Transverse colon (tissue), 3 donors: Measurements from ENCODE around the gene C17orf100.

Experiments used
- CTCF ChIP-seq, 5 experiments: fragments of 200-600 bp in 3 of 5; fragments of 450-650 bp in 2 of 5; sonication (generic) in 3 of 5; IDR thresholded peaks; 1 replicate in 2 of 5; 2 replicates in 3 of 5; pipeline ENCODE4 v1.5.1; 2016 to 2017; ENCODE audit warnings: antibody characterized with exemption in 5 of 5, inconsistent platforms in 3 of 5, mild to moderate bottlenecking in 2 of 5, moderate library complexity in 1 of 5
- EP300 ChIP-seq: sonication (generic); formaldehyde crosslinking; IDR thresholded peaks from one replicate; pipeline ENCODE4 v1.6.1; 2017; ENCODE audit warnings: antibody characterized with exemption, low read depth
- POLR2A ChIP-seq: fragments of 450-650 bp; IDR thresholded peaks from one replicate; pipeline ENCODE4 v1.6.1; 2016; ENCODE audit warnings: antibody characterized with exemption, mild to moderate bottlenecking, moderate library complexity

- TF ChIP-seq CTCF (IDR thresholded peaks at IDR 0.05) (no peak), EP300 (no peak), POLR2A (no peak)
These were observed 44.0 kb downstream of the C17orf100 start for GRCh38 chr17:6695565-6695964.
